ENCODE data around the gene OCA2.

Gene OCA2

DNA sequence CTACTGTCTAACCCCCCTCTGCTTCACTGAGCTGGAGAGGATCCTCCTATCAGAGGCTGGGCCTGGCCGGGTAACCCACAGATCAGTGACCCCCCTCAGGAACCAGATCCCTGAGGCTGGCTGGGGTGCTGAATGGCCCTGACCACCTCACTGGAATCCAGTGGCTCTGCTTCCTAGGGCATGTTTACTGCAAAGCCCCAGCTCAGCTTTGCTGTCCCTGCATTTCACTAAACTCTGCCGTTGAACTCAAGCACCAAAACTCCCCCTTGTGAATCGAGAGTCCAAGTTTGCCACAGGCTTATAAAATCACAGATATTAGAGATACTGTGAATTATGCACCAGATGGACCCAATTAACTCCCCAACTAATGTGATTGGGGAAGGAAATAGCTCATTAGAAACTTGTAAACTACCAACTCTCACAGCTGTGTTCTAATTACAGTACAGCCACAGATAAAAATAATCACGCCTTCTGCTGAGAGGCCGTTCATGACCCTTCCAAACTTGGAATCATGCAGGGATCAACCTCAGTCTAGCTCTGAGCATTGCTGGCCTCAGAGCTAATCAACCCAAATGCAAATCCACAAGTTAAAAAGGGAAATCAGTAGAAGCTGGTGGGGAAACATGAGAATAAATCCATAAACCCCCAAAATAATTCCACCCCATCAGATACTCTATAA is 47.0 kb downstream of the OCA2 start:
- Histone ChIP-seq H3K18ac (ENCODE audit: low read length) (no peak overlapping the region), H3K4me2 (ENCODE audit: low read length) (no peak overlapping the region), H2BK120ac (ENCODE audit: insufficient read depth, low read length, poor library complexity) (no peak overlapping the region), H3K79me2 (ENCODE audit: control insufficient read depth, insufficient read depth, low read length, poor library complexity) (no peaks in the 10 kb centered on the region), H3K23ac (ENCODE audit: low read length) (no peak overlapping the region), H3K4me1 (ENCODE audit: control insufficient read depth in 1 of 2, insufficient read depth in 2 of 2, low read length in 2 of 2) (no peaks in the 10 kb centered on the region), H3K79me1 (ENCODE audit: low read length) (no peaks in the 10 kb centered on the region), H3K14ac (ENCODE audit: low read length) (no peak overlapping the region), H3K9me3 (ENCODE audit: insufficient read depth, low read depth, low read length) (peaks cover 3% of the 10 kb centered on the region), H2AK5ac (ENCODE audit: low read length) (no peak overlapping the region), H2AFZ (ENCODE audit: insufficient read depth, low read length, poor library complexity) (no peak overlapping the region), H4K12ac (ENCODE audit: low read depth, low read length) (no peak overlapping the region), H3K4me3 (ENCODE audit: low read depth, low read length) (no peak overlapping the region), H3K4ac (ENCODE audit: low read depth, low read length) (no peak overlapping the region), H3K36me3 (ENCODE audit: control insufficient read depth in 1 of 2, insufficient read depth in 2 of 2, low read length in 2 of 2) (no peaks in the 10 kb centered on the region), H4K91ac (ENCODE audit: low read depth, low read length) (no peak overlapping the region), H2BK5ac (ENCODE audit: low read depth, low read length, poor library complexity) (no peak overlapping the region), H3K9ac (ENCODE audit: low read length) (no peak overlapping the region), H3K27ac (ENCODE audit: low read depth, low read length) (no peak overlapping the region), H4K8ac (ENCODE audit: low read depth, low read length) (no peak overlapping the region), H2BK12ac (ENCODE audit: low read length) (no peak overlapping the region), H3K27me3 (ENCODE audit: insufficient read depth, low read length) (no peaks in the 10 kb centered on the region)
- DNase-seq = no peak
- no CpG with 5 or more reads among the region's 5 CpGs for WGBS (ENCODE audit: extremely low coverage, insufficient coverage, insufficient read length)

DNA sequence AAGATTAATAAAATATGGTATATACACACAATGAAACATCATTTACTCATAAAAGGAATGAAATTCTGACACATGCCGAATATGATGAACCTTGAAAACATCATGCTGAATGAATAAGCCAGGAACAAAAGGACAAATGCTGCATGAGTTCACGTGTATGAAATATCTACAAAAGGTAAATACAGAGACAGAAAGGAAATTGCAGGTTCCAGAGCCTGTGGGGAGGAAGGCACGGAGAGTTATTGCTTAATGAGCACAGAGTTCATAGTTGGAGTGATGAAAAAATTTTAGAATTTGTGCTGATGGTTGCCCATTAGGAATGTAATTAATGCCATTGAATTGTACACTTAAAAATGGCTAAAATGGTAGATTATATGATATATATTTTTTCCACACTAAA is 49.5 kb downstream of the OCA2 start:
- Histone ChIP-seq H2BK120ac (ENCODE audit: insufficient read depth, low read length, poor library complexity) (no peak overlapping the region), H3K79me1 (ENCODE audit: low read length) (no peaks in the 10 kb centered on the region), H3K27me3 (ENCODE audit: insufficient read depth, low read length) (no peaks in the 10 kb centered on the region), H3K36me3 (ENCODE audit: control insufficient read depth in 1 of 2, insufficient read depth in 2 of 2, low read length in 2 of 2) (no peaks in the 10 kb centered on the region), H3K9me3 (ENCODE audit: insufficient read depth, low read depth, low read length) (peaks cover 2% of the 10 kb centered on the region), H2AFZ (ENCODE audit: insufficient read depth, low read length, poor library complexity) (no peak overlapping the region), H3K18ac (ENCODE audit: low read length) (no peak overlapping the region), H3K27ac (ENCODE audit: low read depth, low read length) (no peak overlapping the region), H3K23ac (ENCODE audit: low read length) (no peak overlapping the region), H3K79me2 (ENCODE audit: control insufficient read depth, insufficient read depth, low read length, poor library complexity) (no peaks in the 10 kb centered on the region), H3K4ac (ENCODE audit: low read depth, low read length) (no peak overlapping the region), H3K4me3 (ENCODE audit: low read depth, low read length) (no peak overlapping the region), H3K9ac (ENCODE audit: low read length) (no peak overlapping the region), H3K14ac (ENCODE audit: low read length) (no peak overlapping the region), H4K8ac (ENCODE audit: low read depth, low read length) (no peak overlapping the region), H4K12ac (ENCODE audit: low read depth, low read length) (no peak overlapping the region), H2BK5ac (ENCODE audit: low read depth, low read length, poor library complexity) (no peak overlapping the region), H4K91ac (ENCODE audit: low read depth, low read length) (no peak overlapping the region), H3K4me1 (ENCODE audit: control insufficient read depth in 1 of 2, insufficient read depth in 2 of 2, low read length in 2 of 2) (no peaks in the 10 kb centered on the region), H2BK12ac (ENCODE audit: low read length) (no peak overlapping the region), H3K4me2 (ENCODE audit: low read length) (no peak overlapping the region), H2AK5ac (ENCODE audit: low read length) (no peak overlapping the region)
- no CpG with 5 or more reads among the region's 3 CpGs for WGBS (ENCODE audit: extremely low coverage, insufficient coverage, insufficient read length)
- no peak for DNase-seq

DNA sequence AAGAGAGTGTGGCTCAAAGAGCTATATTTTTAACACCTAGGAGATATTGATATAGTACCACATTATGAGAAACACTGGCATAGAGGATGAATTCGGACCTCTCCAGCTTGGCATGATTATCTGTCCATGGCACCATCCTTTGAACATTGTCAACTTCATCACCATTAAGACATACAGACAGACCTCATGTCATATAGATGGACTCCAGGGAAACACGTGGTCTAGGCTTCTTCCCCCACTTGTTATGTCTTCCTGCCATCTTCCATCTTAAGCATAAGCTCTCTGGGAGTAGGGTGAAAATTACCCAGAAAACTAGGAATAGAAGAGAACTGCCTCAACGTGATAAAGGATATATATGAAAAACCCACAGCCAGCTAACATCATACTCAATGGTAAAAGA is 51.8 kb downstream of the OCA2 start:
- no peak overlapping the region for H2AFZ ChIP-seq (ENCODE audit: insufficient read depth, low read length, poor library complexity)
- DNase-seq = no peak
- H2BK5ac ChIP-seq (ENCODE audit: low read depth, low read length, poor library complexity) = no peak overlapping the region
- no peak overlapping the region for H2AK5ac ChIP-seq (ENCODE audit: low read length)
- no peaks in the 10 kb centered on the region for H3K79me2 ChIP-seq (ENCODE audit: control insufficient read depth, insufficient read depth, low read length, poor library complexity)
- H3K4me2 ChIP-seq (ENCODE audit: low read length) = no peak overlapping the region
- H3K14ac ChIP-seq (ENCODE audit: low read length) = no peak overlapping the region
- H3K4me3 ChIP-seq (ENCODE audit: low read depth, low read length) = no peak overlapping the region
- no peak overlapping the region for H4K8ac ChIP-seq (ENCODE audit: low read depth, low read length)
- H2BK120ac ChIP-seq (ENCODE audit: insufficient read depth, low read length, poor library complexity) = no peak overlapping the region
- no peak overlapping the region for H3K18ac ChIP-seq (ENCODE audit: low read length)
- WGBS (ENCODE audit: extremely low coverage, insufficient coverage, insufficient read length) = no CpG with 5 or more reads among the region's 3 CpGs
- no peaks in the 10 kb centered on the region for H3K79me1 ChIP-seq (ENCODE audit: low read length)
- H3K36me3 ChIP-seq (ENCODE audit: control insufficient read depth in 1 of 2, insufficient read depth in 2 of 2, low read length in 2 of 2) = no peaks in the 10 kb centered on the region
- no peak overlapping the region for H3K4ac ChIP-seq (ENCODE audit: low read depth, low read length)
- H3K4me1 ChIP-seq (ENCODE audit: control insufficient read depth in 1 of 2, insufficient read depth in 2 of 2, low read length in 2 of 2) = no peaks in the 10 kb centered on the region
- H3K23ac ChIP-seq (ENCODE audit: low read length) = no peak overlapping the region
- no peak overlapping the region for H3K9ac ChIP-seq (ENCODE audit: low read length)
- peaks cover 2% of the 10 kb centered on the region for H3K9me3 ChIP-seq (ENCODE audit: insufficient read depth, low read depth, low read length)
- H4K91ac ChIP-seq (ENCODE audit: low read depth, low read length) = no peak overlapping the region
- no peak overlapping the region for H4K12ac ChIP-seq (ENCODE audit: low read depth, low read length)
- H3K27ac ChIP-seq (ENCODE audit: low read depth, low read length) = no peak overlapping the region
- H3K27me3 ChIP-seq (ENCODE audit: insufficient read depth, low read length) = no peaks in the 10 kb centered on the region
- H2BK12ac ChIP-seq (ENCODE audit: low read length) = no peak overlapping the region

DNA sequence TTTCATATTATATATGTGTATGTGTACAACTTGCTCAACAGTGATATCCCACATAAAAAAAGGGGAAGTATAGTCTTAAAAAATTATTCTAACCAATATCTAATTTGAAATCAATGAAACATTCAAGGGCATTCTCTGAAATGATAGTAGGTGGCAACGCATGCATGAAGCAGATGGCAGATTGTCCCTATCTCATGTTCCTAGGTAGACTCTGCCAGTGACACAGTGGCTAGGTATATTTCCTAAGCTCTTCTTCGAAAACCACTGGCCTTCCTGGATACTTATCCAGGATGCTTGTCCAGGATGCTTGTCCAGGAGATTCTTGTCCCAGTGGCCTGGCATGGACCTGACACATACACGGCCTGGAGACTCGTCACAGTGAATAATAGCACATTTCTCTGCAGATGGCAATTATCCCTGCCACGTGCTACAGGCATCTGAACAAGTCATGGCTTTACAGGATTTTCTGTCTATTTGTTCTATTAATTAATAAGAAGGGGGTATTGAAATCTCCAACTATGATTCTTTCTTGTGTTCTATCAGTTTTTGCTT is 54.9 kb downstream of the OCA2 start:
- no peak overlapping the region for H4K12ac ChIP-seq (ENCODE audit: low read depth, low read length)
- no peaks in the 10 kb centered on the region for H3K79me1 ChIP-seq (ENCODE audit: low read length)
- no peak overlapping the region for H3K14ac ChIP-seq (ENCODE audit: low read length)
- no peak overlapping the region for H3K18ac ChIP-seq (ENCODE audit: low read length)
- H3K4me2 ChIP-seq (ENCODE audit: low read length) = no peak overlapping the region
- no peak overlapping the region for H2BK5ac ChIP-seq (ENCODE audit: low read depth, low read length, poor library complexity)
- no peaks in the 10 kb centered on the region for H3K4me1 ChIP-seq (ENCODE audit: control insufficient read depth in 1 of 2, insufficient read depth in 2 of 2, low read length in 2 of 2)
- H3K4me3 ChIP-seq (ENCODE audit: low read depth, low read length) = no peak overlapping the region
- H4K91ac ChIP-seq (ENCODE audit: low read depth, low read length) = no peak overlapping the region
- H3K9me3 ChIP-seq (ENCODE audit: insufficient read depth, low read depth, low read length) = no peaks in the 10 kb centered on the region
- H3K36me3 ChIP-seq (ENCODE audit: control insufficient read depth in 1 of 2, insufficient read depth in 2 of 2, low read length in 2 of 2) = no peaks in the 10 kb centered on the region
- H4K8ac ChIP-seq (ENCODE audit: low read depth, low read length) = no peak overlapping the region
- H2AK5ac ChIP-seq (ENCODE audit: low read length) = no peak overlapping the region
- H3K4ac ChIP-seq (ENCODE audit: low read depth, low read length) = no peak overlapping the region
- no CpG with 5 or more reads among the region's 5 CpGs for WGBS (ENCODE audit: extremely low coverage, insufficient coverage, insufficient read length)
- H3K79me2 ChIP-seq (ENCODE audit: control insufficient read depth, insufficient read depth, low read length, poor library complexity) = no peaks in the 10 kb centered on the region
- no peak overlapping the region for H3K27ac ChIP-seq (ENCODE audit: low read depth, low read length)
- no peak overlapping the region for H3K23ac ChIP-seq (ENCODE audit: low read length)
- H2BK120ac ChIP-seq (ENCODE audit: insufficient read depth, low read length, poor library complexity) = no peak overlapping the region
- H2BK12ac ChIP-seq (ENCODE audit: low read length) = no peak overlapping the region
- no peak for DNase-seq
- no peak overlapping the region for H3K9ac ChIP-seq (ENCODE audit: low read length)
- H2AFZ ChIP-seq (ENCODE audit: insufficient read depth, low read length, poor library complexity) = no peak overlapping the region
- no peaks in the 10 kb centered on the region for H3K27me3 ChIP-seq (ENCODE audit: insufficient read depth, low read length)

Data from trophoblast cell (in vitro differentiated cells and primary cell).